Fibroblast of mammary gland (primary cell): Measurements from ENCODE around the gene SLC9B1.

Source experiments
- DNase-seq: peaks from one replicate; pipeline ENCODE4 v3.0.0-alpha.2; 2010; ENCODE audit warnings: low read depth
- H3K4me3 ChIP-seq: 2 replicates; pipeline ENCODE4 v1.5.1; 2011; ENCODE audit warnings: low read depth, mild to moderate bottlenecking, low read length, moderate library complexity; ENCODE audit not compliant: control insufficient read depth
- CTCF ChIP-seq: conservative IDR thresholded peaks from 2 replicates; pipeline ENCODE4 v1.5.1; 2011; ENCODE audit warnings: low read depth, low read length, inconsistent platforms; ENCODE audit not compliant: control insufficient read depth, insufficient read depth

The SLC9B1 gene

DNA sequence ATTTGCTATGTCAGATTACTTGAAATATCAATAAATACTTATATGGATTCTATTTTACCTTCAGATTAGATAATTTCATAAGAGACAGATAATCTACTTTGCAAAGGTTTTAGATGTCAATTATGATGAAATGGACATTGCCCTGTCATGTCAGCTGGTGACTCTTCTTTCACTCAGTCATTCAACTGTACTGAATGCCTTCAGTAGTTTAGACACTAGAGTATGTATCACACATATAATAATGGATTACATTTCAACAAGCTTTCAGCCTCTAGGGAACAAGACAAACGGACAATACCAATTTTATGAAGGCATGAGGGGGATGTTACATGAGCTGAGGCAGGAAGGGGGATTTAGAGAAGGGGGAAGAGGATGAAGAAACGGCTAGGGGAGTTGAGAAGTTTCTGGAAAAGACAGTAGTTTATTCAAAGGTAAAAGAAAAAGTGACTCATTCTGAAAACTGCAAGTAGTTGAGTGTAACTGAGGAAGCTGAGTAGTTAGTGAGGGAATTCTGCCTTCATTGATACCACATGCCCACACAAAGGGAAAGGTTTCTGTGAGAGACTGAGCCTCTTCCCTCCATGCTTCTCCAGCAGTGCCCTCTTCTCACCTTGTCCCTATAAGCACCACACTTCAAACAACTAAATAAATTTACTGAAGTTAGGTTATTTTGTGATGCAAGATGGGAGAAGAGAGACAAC lies 31.4 kb upstream of the SLC9B1 start:
- no peak overlapping the region for H3K4me3 ChIP-seq
- TF ChIP-seq CTCF: no peak
- DNase-seq: peak; percentile 35

GRCh38 chr4:103046416-103047290 lies 27.1 kb upstream of the SLC9B1 start:
- DNase-seq: peak; percentile 60
- peak; percentile 84 for TF ChIP-seq CTCF
- no peak overlapping the region for H3K4me3 ChIP-seq

DNA sequence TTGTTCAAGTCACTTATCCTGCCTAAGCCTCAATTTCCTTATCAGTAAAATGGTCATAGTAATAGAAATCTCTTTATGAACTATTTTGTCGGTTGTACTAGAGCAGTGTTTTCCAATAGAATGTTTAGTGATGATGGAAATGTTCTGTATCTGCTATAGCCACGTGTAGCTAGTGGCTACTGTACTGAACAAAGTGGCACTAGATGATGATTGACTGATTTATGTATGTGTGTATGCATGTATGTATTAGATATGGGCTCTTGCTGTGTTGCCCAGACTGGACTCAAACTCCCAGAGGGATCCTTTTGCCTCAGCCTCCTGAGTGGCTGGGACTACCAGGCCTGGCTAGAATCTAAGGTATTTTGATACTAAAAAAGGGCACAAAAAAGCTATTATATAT lies 24.7 kb upstream of the SLC9B1 start:
- H3K4me3 ChIP-seq: no peak overlapping the region
- TF ChIP-seq CTCF: no peak
- no peak for DNase-seq

GRCh38 chr4:103036169-103036568 lies 16.7 kb upstream of the SLC9B1 start:
- no peak for DNase-seq
- no peak for TF ChIP-seq CTCF
- no peak overlapping the region for H3K4me3 ChIP-seq

DNA sequence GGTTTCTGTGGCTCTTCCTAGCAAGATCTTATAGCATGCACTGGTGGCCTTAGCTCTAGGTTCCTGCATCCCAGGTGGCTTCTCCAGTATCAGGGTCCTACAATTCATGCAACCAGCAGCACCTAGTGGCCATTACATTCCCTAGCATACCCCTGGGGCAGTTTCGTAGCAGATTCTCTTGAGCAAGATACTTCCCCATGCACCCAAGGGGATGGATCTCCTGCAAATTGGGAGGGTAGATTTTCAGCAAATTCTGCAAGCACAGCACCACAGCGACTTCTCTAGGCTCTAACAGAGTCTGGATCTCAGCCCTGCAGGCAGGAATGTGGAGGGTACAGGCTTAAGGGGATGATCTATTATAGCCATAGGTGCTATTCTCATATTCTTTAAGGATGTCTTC lies 13.1 kb upstream of the SLC9B1 start:
- peak; percentile 31 for DNase-seq
- no peak overlapping the region for H3K4me3 ChIP-seq
- TF ChIP-seq CTCF: peak; percentile 54

- TF ChIP-seq CTCF: no peak
- H3K4me3 ChIP-seq: no peak overlapping the region
- DNase-seq: no peak
Observed at GRCh38 chr4:103030791-103031190, 11.3 kb upstream of the SLC9B1 start.
